Skeletal muscle cell (primary cell): Measurements from ENCODE around the gene RTN1.

ENCODE experiments used
- DNase-seq: peaks from one replicate; pipeline ENCODE4 v3.0.0-alpha.2; 2010; ENCODE audit warnings: low read depth
- H3K4me3 ChIP-seq: 2 replicates; pipeline ENCODE4 v1.5.1; 2011; ENCODE audit warnings: low read depth, mild to moderate bottlenecking, control low read depth, low read length, moderate library complexity

RTN1 gene

GRCh38 chr14:59814988-59815387 lies 55.6 kb downstream of the RTN1 start:
- no peak for DNase-seq

GRCh38 chr14:59811815-59812214 lies 58.8 kb downstream of the RTN1 start:
- DNase-seq = no peak
- H3K4me3 ChIP-seq = no peak overlapping the region

More at GRCh38 chr14:59814988-59815387, 55.6 kb downstream of the RTN1 start:
- H3K4me3 ChIP-seq = no peak overlapping the region

- no peak overlapping the region for H3K4me3 ChIP-seq
- no peak for DNase-seq
Observed at GRCh38 chr14:59811073-59811472, 59.5 kb downstream of the RTN1 start.

- no peak for DNase-seq
Observed at GRCh38 chr14:59803052-59803540, 67.5 kb downstream of the RTN1 start.

GRCh38 chr14:59788176-59788575 lies 82.4 kb downstream of the RTN1 start:
- no peak for DNase-seq

More at GRCh38 chr14:59803052-59803540, 67.5 kb downstream of the RTN1 start:
- no peak overlapping the region for H3K4me3 ChIP-seq

GRCh38 chr14:59787045-59787674 lies 83.4 kb downstream of the RTN1 start:
- H3K4me3 ChIP-seq = no peak overlapping the region
- no peak for DNase-seq

More at GRCh38 chr14:59788176-59788575, 82.4 kb downstream of the RTN1 start:
- H3K4me3 ChIP-seq = no peak overlapping the region

- no peak for DNase-seq
- no peak overlapping the region for H3K4me3 ChIP-seq
Observed at GRCh38 chr14:59785629-59786028, 84.9 kb downstream of the RTN1 start.

- H3K4me3 ChIP-seq = no peak overlapping the region
- no peak for DNase-seq
Observed at GRCh38 chr14:59782760-59783159, 87.8 kb downstream of the RTN1 start.

- no peak overlapping the region for H3K4me3 ChIP-seq
Observed at GRCh38 chr14:59777006-59777579, 93.5 kb downstream of the RTN1 start.

GRCh38 chr14:59776468-59776867 lies 94.1 kb downstream of the RTN1 start:
- H3K4me3 ChIP-seq = no peak overlapping the region
- no peak for DNase-seq

More at GRCh38 chr14:59777006-59777579, 93.5 kb downstream of the RTN1 start:
- no peak for DNase-seq

GRCh38 chr14:59772233-59772632 lies 98.3 kb downstream of the RTN1 start:
- H3K4me3 ChIP-seq = no peak overlapping the region
- DNase-seq = no peak

GRCh38 chr14:59771577-59771976 lies 99.0 kb downstream of the RTN1 start:
- no peak overlapping the region for H3K4me3 ChIP-seq
- DNase-seq = no peak

GRCh38 chr14:59769586-59769985 lies 101.0 kb downstream of the RTN1 start:
- H3K4me3 ChIP-seq = no peak overlapping the region
- DNase-seq = no peak

GRCh38 chr14:59768855-59769375 lies 101.7 kb downstream of the RTN1 start:
- DNase-seq = no peak

GRCh38 chr14:59761851-59762250 lies 108.7 kb downstream of the RTN1 start:
- no peak overlapping the region for H3K4me3 ChIP-seq
- no peak for DNase-seq

More at GRCh38 chr14:59768855-59769375, 101.7 kb downstream of the RTN1 start:
- H3K4me3 ChIP-seq = no peak overlapping the region

GRCh38 chr14:59755409-59756135 lies 115.0 kb downstream of the RTN1 start:
- H3K4me3 ChIP-seq = no peak overlapping the region

GRCh38 chr14:59754256-59754655 lies 116.3 kb downstream of the RTN1 start:
- no peak for DNase-seq

More at GRCh38 chr14:59755409-59756135, 115.0 kb downstream of the RTN1 start:
- DNase-seq = no peak

GRCh38 chr14:59753512-59753911 lies 117.1 kb downstream of the RTN1 start:
- no peak overlapping the region for H3K4me3 ChIP-seq
- no peak for DNase-seq

More at GRCh38 chr14:59754256-59754655, 116.3 kb downstream of the RTN1 start:
- no peak overlapping the region for H3K4me3 ChIP-seq

GRCh38 chr14:59751578-59751977 lies 119.0 kb downstream of the RTN1 start:
- H3K4me3 ChIP-seq = no peak overlapping the region
- DNase-seq = no peak

- DNase-seq = no peak
- no peak overlapping the region for H3K4me3 ChIP-seq
Observed at GRCh38 chr14:59739794-59740193, 130.8 kb downstream of the RTN1 start.
